ENCODE results near the gene DCP1B.

Gene DCP1B

DNA sequence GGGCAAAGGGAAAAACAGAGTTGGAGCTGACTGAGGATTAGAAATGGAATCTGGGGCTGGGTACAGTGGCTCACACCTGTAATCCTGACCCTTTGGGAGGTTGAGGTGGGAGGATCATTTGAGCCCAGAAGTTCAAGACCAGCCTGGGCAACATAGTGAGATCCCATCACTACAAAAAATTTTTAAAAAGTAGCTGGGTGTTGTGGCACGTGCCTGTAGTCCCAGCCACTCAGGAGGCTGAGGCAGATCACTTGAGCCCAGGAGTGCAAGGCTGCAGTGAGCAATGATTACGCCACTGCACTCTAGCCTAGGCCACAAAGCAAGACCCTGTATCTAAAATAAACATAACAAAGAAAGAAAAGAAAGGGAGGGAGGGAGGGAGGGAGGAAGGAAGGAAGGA, 14.9 kb upstream of the DCP1B start:
- no peak for DNase-seq (ENCODE audit: low read depth)
- no peak for TF ChIP-seq CTCF (IDR thresholded peaks at IDR 0.05; ENCODE audit: control insufficient read depth, insufficient read depth, low read depth, low read length, missing control alignments)

GRCh38 chr12:2018391-2018790, 14.1 kb upstream of the DCP1B start:
- H3K4me3 ChIP-seq (ENCODE audit: control insufficient read depth, low read depth, low read length), result no peak overlapping the region
- TF ChIP-seq CTCF (IDR thresholded peaks at IDR 0.05; ENCODE audit: control insufficient read depth, insufficient read depth, low read depth, low read length, missing control alignments), result no peak
- no peak for DNase-seq (ENCODE audit: low read depth)

More for the DNA sequence above, 14.9 kb upstream of the DCP1B start:
- H3K4me3 ChIP-seq (ENCODE audit: control insufficient read depth, low read depth, low read length), result no peak overlapping the region

DNA sequence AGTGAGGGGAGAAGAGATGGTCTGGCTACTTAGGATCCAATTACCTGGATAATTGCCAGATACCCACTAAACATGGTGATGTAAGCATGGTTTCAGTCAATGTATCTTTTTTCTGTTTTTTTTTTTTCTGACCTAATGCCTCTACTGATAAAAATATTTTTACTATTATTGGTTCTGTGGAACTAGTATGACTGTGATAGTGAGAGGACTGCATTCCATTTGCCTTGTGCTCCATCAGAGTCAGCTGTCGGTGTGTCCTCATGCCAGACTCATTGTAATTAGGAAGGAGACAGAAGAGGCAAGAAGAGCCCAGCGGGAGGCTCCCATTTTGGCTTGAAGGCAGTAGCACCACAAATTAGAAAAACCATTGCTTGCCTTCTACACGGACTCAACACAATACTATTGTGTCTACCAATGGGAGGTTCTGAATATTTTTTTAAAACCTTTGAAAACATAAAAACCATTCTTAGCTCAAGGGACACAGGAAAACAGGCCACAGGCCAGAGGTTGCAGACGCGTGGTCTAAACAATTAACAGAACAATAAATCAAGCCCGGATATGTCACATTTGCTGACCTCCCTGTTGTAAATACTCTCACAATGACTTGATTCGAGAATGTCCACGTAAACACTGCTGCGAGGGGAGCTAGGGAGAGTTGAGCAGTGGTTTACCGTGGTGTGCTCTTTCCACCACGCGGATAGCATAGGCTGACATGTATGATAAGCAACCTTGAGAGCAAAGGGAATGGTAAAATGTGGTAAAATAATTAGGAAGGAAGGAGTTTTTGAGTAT, 13.5 kb upstream of the DCP1B start:
- no peak for DNase-seq (ENCODE audit: low read depth)
- TF ChIP-seq CTCF (IDR thresholded peaks at IDR 0.05; ENCODE audit: control insufficient read depth, insufficient read depth, low read depth, low read length, missing control alignments), result no peak
- H3K4me3 ChIP-seq (ENCODE audit: control insufficient read depth, low read depth, low read length), result no peak overlapping the region

GRCh38 chr12:2016862-2017545, 12.7 kb upstream of the DCP1B start:
- no peak for TF ChIP-seq CTCF (IDR thresholded peaks at IDR 0.05; ENCODE audit: control insufficient read depth, insufficient read depth, low read depth, low read length, missing control alignments)
- H3K4me3 ChIP-seq (ENCODE audit: control insufficient read depth, low read depth, low read length), result no peak overlapping the region
- no peak for DNase-seq (ENCODE audit: low read depth)

DNA sequence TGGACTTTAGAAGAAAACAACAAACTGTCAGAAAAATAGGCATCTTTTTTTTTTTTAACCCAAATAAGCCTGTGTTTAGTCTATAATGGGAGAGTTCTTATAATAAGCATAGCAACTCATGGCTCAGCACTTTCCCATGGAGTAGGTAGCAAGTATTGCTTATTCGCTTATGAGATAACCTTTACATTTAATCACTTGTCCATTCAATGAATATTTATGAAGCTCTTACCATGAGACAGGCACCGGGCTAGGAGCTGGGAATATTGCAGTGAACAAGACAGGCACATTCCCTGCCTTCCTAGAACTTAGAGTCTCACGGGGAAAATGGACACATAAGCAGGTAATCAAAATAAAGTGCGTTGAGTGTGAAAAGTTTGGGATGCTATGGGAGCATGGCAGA, 10.0 kb upstream of the DCP1B start:
- no peak for TF ChIP-seq CTCF (IDR thresholded peaks at IDR 0.05; ENCODE audit: control insufficient read depth, insufficient read depth, low read depth, low read length, missing control alignments)

GRCh38 chr12:2013527-2014223, 9.4 kb upstream of the DCP1B start:
- TF ChIP-seq CTCF (IDR thresholded peaks at IDR 0.05; ENCODE audit: control insufficient read depth, insufficient read depth, low read depth, low read length, missing control alignments), result no peak
- no peak overlapping the region for H3K4me3 ChIP-seq (ENCODE audit: control insufficient read depth, low read depth, low read length)
- DNase-seq (ENCODE audit: low read depth), result no peak

More for the DNA sequence above, 10.0 kb upstream of the DCP1B start:
- no peak overlapping the region for H3K4me3 ChIP-seq (ENCODE audit: control insufficient read depth, low read depth, low read length)
- DNase-seq (ENCODE audit: low read depth), result no peak
